ENCODE results near the gene PMEL. TPM values are rescaled to one million over a fixed set of nuclear protein-coding genes. Genes with fewer than 3 reads are reported as not detected.

Gene PMEL
- total and polyA plus RNA-seq, 2 experiments from 2014 or later: 0.38 to 2.3 TPM

DNA sequence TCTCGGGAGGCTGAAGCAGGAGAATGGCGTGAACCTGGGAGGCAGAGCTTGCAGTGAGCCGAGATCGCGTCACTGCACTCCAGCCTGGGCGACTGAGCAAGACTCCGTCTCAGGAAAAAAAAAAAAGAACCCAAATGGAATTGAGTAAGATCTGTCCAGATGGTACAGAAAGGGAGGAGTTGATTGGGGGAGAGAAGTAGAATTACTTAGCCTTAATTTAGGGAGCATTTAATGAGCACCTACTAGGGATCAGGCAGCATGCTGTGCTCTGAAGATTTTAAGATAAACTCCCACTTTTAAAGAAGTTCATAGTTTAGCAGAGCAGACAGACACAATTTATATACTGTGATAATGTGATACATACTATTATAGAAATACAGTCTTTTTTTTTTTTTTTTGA, 12.6 kb upstream of the PMEL start:
- WGBS, 2 experiments (ENCODE audit: low coverage in 1 of 2, low lambda C conversion rate in 2 of 2, missing lambda C conversion rate in 2 of 2): 72 to 87% methylated on average over 6 to 7 of the region's 7 CpGs
- H3K9me3 ChIP-seq (ENCODE audit: low read depth): no peaks in the 10 kb centered on the region
- TF ChIP-seq EZH2phosphoT487 (IDR thresholded peaks at IDR 0.05; ENCODE audit: insufficient read depth, low read depth): no peak
- H3K36me3 ChIP-seq (ENCODE audit: low read depth): 0 out of 2 replicates have a peak, but pooled peaks cover 3% of the 10 kb centered on the region
- no peak for DNase-seq
- H3K27me3 ChIP-seq (replicated peaks; ENCODE audit: insufficient read depth): no peaks in the 10 kb centered on the region
- H3K4me3 ChIP-seq: no peak overlapping the region
- peaks cover 4% of the 10 kb centered on the region; the same call in 1 of the 2 replicates for H4K20me1 ChIP-seq (ENCODE audit: insufficient read depth)
- no peak overlapping the region for H3K9ac ChIP-seq
- no peak overlapping the region for H3K4me2 ChIP-seq (ENCODE audit: unreplicated experiment)
- in situ Hi-C loops (cut with MboI): no loop called here
- peaks cover 13% of the 10 kb centered on the region for H3K4me1 ChIP-seq (ENCODE audit: insufficient read depth)
- no peaks in the 10 kb centered on the region for H3K9me2 ChIP-seq (ENCODE audit: insufficient read depth)
- H3K79me2 ChIP-seq (ENCODE audit: insufficient read depth): peaks cover 94% of the 10 kb centered on the region
- H3F3A ChIP-seq (ENCODE audit: insufficient read depth): 0 out of 2 replicates have a peak, but pooled peaks cover 4% of the 10 kb centered on the region
- H3K27ac ChIP-seq: no peak overlapping the region
- no peak overlapping the region for H2AFZ ChIP-seq

DNA sequence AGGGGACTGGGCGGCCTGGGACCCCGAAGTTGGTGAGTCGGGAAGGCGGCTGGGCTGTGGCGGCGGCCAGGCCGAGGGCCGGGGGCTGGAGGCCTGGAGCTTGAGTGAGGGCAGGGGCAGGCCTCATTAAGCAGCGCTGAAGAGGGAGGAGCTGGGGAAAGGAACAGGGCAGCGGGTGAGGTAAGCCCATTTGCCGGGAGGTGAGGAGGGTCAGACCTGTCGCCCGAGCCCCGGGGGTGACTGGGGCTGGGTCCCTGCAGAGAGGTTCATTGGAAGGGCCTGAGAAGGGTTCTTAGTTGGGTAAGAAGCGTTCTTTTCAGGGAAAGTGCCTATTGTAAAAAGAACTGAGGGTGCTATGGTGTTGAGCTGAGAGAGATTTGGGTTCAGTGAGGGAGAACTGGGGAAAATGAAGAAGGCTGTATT, 8.5 kb upstream of the PMEL start:
- Histone ChIP-seq H3K4me2 (ENCODE audit: unreplicated experiment) (peak overlapping the region; percentile 99), H3K79me2 (ENCODE audit: insufficient read depth) (peaks cover 55% of the 10 kb centered on the region), H2AFZ (peak overlapping the region; percentile 89), H4K20me1 (ENCODE audit: insufficient read depth) (no peaks in the 10 kb centered on the region), H3K9me2 (ENCODE audit: insufficient read depth) (no peaks in the 10 kb centered on the region), H3K4me1 (ENCODE audit: insufficient read depth) (peaks cover 17% of the 10 kb centered on the region), H3K4me3 (peak overlapping the region; percentile 97), H3K27ac (peak overlapping the region; percentile 84), H3K9ac (peak overlapping the region; percentile 99), H3K36me3 (ENCODE audit: low read depth) (0 out of 2 replicates have a peak, but pooled peaks cover 3% of the 10 kb centered on the region), H3K27me3 (replicated peaks; ENCODE audit: insufficient read depth) (no peaks in the 10 kb centered on the region), H3K9me3 (ENCODE audit: low read depth) (no peaks in the 10 kb centered on the region), H3F3A (ENCODE audit: insufficient read depth) (peaks cover 27% of the 10 kb centered on the region)
- WGBS, 2 experiments (ENCODE audit: low coverage in 1 of 2, low lambda C conversion rate in 2 of 2, missing lambda C conversion rate in 2 of 2): 0 to 1% methylated on average over 10 to 15 of the region's 15 CpGs
- in situ Hi-C loops (cut with MboI): no loop called here
- DNase-seq: peak; percentile 73
- TF ChIP-seq EZH2 (IDR thresholded peaks at IDR 0.05; ENCODE audit: insufficient read depth, poor library complexity, severe bottlenecking) (no peak), EZH2phosphoT487 (IDR thresholded peaks at IDR 0.05; ENCODE audit: insufficient read depth, low read depth) (no peak)

DNA sequence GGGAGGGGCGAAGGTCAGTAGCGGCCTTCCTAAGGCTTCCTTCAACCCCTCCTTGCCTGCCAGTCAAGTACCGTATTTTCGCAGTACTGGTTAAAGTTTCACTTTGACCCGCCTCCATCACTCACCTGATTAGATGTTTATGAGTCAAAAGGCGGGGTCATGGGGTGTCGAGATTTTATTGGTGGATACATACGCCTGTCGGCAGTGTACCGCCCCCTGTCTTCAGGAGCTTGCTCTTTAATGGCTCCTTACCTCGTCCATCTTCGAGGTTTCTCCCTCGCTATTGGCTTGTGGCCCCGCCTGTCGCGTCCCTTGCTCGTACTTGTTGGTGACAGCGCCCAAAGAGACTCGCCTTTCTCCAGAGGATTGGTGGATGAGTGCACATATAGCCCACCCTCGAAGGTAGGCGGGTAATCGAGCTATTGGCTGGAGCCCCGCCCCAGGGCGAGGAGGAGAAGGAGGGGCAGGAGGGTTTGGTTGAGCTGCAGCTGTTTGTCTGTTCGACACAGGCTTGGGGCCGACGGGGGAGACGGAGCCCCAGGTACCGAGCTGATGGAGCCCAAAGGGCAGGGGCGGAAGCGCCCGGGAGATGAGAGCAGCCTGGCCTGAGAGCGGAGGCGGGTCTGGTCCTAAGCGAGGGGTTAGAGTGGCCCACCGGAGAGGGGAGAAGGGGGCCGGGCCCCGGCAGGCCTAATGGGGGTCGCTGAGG, 7.9 kb upstream of the PMEL start, which contains the start of gene RAB5B:
Gene RAB5B, plus strand, starts transcription at position 480 of the 709 bp plus-strand sequence. CDS start 12,883 bp downstream, outside the sequence.
- Histone ChIP-seq H3K4me3 (peak within 1 kb of the TSS; percentile 97), H3F3A (ENCODE audit: insufficient read depth) (peaks cover 27% of the 10 kb centered on the region), H3K4me2 (ENCODE audit: unreplicated experiment) (peak within 1 kb of the TSS; percentile 99), H3K27me3 (replicated peaks; ENCODE audit: insufficient read depth) (no peaks in the 10 kb centered on the region), H3K36me3 (ENCODE audit: low read depth) (0 out of 2 replicates have a peak, but pooled peaks cover 3% of the 10 kb centered on the region), H3K4me1 (ENCODE audit: insufficient read depth) (peaks cover 17% of the 10 kb centered on the region), H3K27ac (peak within 1 kb of the TSS; percentile 96), H2AFZ (peak within 1 kb of the TSS; percentile 89), H3K9ac (peak within 1 kb of the TSS; percentile 99), H3K79me2 (ENCODE audit: insufficient read depth) (peaks cover 53% of the 10 kb centered on the region), H3K9me3 (ENCODE audit: low read depth) (no peaks in the 10 kb centered on the region), H4K20me1 (ENCODE audit: insufficient read depth) (no peaks in the 10 kb centered on the region), H3K9me2 (ENCODE audit: insufficient read depth) (no peaks in the 10 kb centered on the region)
- 0 to 2% methylated on average over 39 of the region's 39 CpGs for WGBS, 2 experiments (ENCODE audit: low coverage in 1 of 2, low lambda C conversion rate in 2 of 2, missing lambda C conversion rate in 2 of 2)
- in situ Hi-C loops (cut with MboI): no loop called here
- TF ChIP-seq EZH2phosphoT487 (IDR thresholded peaks at IDR 0.05; ENCODE audit: insufficient read depth, low read depth) (no peak), EZH2 (IDR thresholded peaks at IDR 0.05; ENCODE audit: insufficient read depth, poor library complexity, severe bottlenecking) (no peak)
- DNase-seq: peak; percentile 100

DNA sequence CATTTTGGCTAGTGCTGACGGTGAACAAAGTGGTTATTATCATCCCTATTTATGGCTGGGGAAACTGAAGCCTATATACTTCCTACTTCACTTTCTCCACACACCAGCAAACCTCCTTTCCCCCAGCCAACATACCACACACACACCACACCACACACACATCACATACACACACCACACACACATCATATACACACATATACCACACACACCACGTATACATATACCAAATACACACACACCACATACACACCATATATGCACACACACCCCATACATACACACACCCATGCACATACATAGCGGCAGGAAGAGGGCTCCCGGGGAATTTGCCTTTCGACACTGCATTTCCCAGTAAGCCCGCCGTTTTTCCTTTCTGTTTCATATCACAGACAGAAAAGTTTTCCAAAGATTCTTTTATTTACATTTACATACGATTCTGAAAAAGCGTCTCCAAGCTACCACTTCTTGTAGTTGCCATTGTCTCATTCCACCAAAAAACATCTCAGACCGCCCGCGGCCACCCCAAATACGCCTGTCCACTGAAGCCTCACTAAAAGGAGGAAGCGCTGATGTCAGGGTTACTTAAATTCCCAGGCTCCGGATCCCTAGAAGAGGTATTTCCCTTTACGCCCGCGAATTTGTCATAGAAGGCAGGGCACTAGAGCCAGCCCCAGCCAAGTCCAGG, 7.2 kb upstream of the PMEL start:
- peaks cover 17% of the 10 kb centered on the region for H3K4me1 ChIP-seq (ENCODE audit: insufficient read depth)
- H3K36me3 ChIP-seq (ENCODE audit: low read depth): 0 out of 2 replicates have a peak, but pooled peaks cover 3% of the 10 kb centered on the region
- H3K79me2 ChIP-seq (ENCODE audit: insufficient read depth): peaks cover 53% of the 10 kb centered on the region
- H3K9me2 ChIP-seq (ENCODE audit: insufficient read depth): no peaks in the 10 kb centered on the region
- H3K9me3 ChIP-seq (ENCODE audit: low read depth): no peaks in the 10 kb centered on the region
- 1 to 2% methylated on average over 18 of the region's 18 CpGs for WGBS, 2 experiments (ENCODE audit: low coverage in 1 of 2, low lambda C conversion rate in 2 of 2, missing lambda C conversion rate in 2 of 2)
- H3F3A ChIP-seq (ENCODE audit: insufficient read depth): peaks cover 27% of the 10 kb centered on the region
- H3K9ac ChIP-seq: peak overlapping the region; percentile 94
- TF ChIP-seq EZH2phosphoT487 (IDR thresholded peaks at IDR 0.05; ENCODE audit: insufficient read depth, low read depth) (no peak), EZH2 (IDR thresholded peaks at IDR 0.05; ENCODE audit: insufficient read depth, poor library complexity, severe bottlenecking) (no peak)
- no peaks in the 10 kb centered on the region for H4K20me1 ChIP-seq (ENCODE audit: insufficient read depth)
- DNase-seq: no peak
- no peaks in the 10 kb centered on the region for H3K27me3 ChIP-seq (replicated peaks; ENCODE audit: insufficient read depth)
- H3K27ac ChIP-seq: peak overlapping the region; percentile 96
- in situ Hi-C loops (cut with MboI): no loop called here
- H3K4me3 ChIP-seq: peak overlapping the region; percentile 87
- H3K4me2 ChIP-seq (ENCODE audit: unreplicated experiment): peak overlapping the region; percentile 97
- peak overlapping the region; percentile 81 for H2AFZ ChIP-seq

All from GM23248 (cell line).